LNCAP (cell line): ENCODE data around the gene CCDC174.

Source experiments
- CTCF ChIP-seq: fragments of 450-650 bp; IDR thresholded peaks from 2 replicates; pipeline ENCODE4 v1.5.1; 2017; ENCODE audit warnings: mild to moderate bottlenecking

CCDC174 gene

DNA sequence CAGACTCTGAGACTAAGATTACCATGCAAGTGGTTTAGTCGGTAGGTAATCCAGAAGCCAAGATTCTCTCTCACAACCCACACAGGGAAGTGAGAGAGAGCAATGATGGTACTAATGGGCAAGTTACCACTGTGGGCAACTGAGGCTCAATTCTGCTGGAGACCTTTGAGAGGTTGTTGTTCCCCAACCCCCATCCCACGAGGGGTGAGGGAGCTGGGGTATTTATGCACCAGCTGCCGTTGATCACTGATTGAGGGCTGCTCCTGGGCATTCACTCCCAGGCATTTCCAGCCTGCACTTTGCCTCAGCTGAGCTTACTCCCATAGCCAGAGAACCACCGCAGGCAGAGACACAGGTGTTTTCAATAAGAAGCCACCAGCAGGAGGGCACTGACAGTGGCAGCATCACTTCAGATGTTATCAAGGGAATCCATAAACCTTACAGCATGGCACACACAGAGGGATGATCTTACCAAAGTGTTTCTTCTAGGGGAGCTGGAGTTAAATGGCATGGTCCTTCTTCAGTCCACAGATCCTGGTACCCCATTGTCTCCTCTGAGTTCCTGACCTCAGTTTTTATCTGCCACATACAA, 15.0 kb upstream of the CCDC174 start:
- no peak for TF ChIP-seq CTCF

DNA sequence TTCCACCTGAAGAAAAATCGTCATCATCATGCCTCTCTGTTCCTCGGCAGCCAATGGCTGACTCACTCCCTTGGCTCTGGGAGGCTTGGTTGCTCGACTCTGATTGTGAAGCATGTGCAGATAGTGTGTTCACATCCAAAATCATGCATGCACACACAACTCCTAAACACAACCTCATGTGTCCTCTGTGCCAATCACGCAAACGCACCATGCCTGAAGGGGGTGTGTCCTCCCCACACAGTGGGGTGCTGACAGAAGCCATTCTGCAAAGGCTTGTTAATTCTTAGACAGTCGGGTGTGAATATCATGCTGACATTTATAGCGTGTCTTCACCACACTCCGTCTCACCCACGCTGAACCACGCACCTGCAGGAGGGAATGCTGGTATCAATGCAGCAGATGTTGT, 11.4 kb upstream of the CCDC174 start:
- TF ChIP-seq CTCF, result no peak

DNA sequence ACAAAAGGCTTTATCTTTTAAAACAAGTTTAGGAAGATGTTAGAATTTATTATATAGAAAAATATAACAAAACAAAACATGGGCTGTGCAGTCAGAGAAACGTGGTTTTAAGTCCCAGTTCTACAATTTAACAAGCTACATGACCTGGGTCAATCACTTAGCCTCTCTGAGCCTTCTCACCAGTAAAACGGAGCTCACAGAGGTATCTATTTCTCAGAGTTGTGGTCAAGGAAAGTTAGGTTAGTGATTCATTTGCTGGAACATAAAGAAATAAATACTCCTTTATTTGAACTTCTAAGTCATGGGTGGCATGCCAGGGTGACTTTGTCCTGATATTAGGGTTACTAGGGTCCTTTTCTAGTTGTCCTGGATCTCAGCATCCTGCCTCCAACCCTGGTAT, 10.8 kb upstream of the CCDC174 start:
- TF ChIP-seq CTCF, result no peak

GRCh38 chr3:14641346-14641745, 10.2 kb upstream of the CCDC174 start:
- no peak for TF ChIP-seq CTCF

- TF ChIP-seq CTCF, result no peak
Measured at GRCh38 chr3:14645453-14645852, 6.1 kb upstream of the CCDC174 start.

GRCh38 chr3:14646131-14646573, 5.4 kb upstream of the CCDC174 start:
- no peak for TF ChIP-seq CTCF

DNA sequence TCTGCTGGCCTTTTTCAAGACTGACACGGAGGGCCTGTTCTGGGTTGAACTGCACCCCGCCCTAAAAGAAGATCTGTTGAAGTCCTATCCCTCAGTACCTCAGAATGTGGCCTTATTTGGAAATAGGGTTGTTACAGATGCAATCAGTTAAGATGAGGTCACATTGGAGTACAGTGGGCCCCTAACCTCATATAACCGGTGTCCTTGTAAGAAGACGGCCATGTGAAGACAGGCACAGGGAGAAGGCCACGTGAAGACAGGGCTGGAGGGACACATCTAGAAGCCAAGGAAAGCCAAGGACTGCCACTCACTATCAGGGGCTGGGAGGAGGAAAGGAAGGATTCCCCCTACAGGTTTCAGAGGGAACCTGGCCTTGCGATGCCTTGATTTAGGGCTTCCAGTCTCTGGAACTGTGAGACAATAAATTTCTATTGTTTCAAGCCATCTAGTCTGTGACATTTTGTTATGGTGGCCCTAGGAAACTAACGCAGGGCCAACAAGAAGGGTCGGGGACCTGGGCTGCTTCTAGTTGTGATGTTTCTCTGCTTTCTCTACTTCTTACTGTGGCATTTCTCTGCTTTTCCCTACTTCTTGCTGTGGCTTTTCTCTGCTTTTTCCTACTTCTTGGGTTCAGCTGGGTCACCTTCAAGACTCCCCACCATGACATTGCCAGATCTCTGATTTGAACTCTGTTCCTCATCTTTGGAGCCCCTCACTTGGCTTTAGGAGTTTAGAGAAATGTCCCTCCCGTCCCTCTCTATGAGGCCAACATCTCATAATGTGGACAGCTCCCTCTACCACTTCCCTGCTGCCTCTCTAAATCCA, 4.8 kb upstream of the CCDC174 start:
- no peak for TF ChIP-seq CTCF
